Mammary epithelial cell (primary cell): ENCODE results near the gene PHACTR2.

Experiments
- EZH2 ChIP-seq: IDR thresholded peaks from 2 replicates; pipeline ENCODE4 v1.6.1; 2012; ENCODE audit warnings: low read length, inconsistent platforms, borderline replicate concordance
- TF ChIP-seq, protein P1 (sequence below), 2 donors: IDR thresholded peaks in 1 of 2; conservative IDR thresholded peaks in 1 of 2; 2 replicates each; pipeline ENCODE4 v1.5.1; 2011 to 2012; ENCODE audit warnings: inconsistent platforms in 2 of 2, low read length in 2 of 2, mild to moderate bottlenecking in 2 of 2, control low read depth in 1 of 2, low read depth in 1 of 2; ENCODE audit not compliant: insufficient read depth in 1 of 2; ENCODE audit errors: extremely low read depth in 1 of 2

DNA sequence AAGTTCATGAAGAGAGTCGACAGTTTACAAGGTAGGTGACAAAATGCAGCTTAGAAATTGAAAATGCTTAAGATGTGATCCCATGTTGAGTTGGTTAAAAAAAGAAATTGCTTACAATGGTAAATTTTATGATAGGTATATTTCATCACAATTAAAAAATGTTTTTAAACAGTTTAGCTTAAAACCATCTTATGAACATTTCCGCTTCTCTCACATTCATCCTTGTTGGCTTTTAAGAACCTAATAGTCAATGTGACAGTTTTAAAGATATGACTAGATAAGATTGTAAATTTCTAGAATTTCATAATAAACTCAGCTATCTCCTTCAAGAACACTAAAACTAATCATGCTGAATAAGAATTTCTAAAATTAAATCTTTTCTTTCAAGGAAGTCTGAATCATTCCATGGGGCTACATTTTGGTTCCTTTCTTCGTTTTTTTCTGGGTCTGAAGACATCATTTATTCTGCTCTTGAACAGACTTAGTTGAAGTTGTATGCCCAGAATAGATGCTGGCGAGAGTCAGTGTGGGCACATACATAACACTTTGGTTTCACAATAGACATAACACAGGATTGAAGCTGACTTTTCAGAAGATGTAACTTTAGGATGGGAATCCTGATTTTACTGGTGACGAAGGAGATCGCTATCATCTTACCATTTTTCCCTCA lies 129.5 kb downstream of the PHACTR2 start:
- TF ChIP-seq EZH2 = no peak
- TF ChIP-seq, protein P1, sequence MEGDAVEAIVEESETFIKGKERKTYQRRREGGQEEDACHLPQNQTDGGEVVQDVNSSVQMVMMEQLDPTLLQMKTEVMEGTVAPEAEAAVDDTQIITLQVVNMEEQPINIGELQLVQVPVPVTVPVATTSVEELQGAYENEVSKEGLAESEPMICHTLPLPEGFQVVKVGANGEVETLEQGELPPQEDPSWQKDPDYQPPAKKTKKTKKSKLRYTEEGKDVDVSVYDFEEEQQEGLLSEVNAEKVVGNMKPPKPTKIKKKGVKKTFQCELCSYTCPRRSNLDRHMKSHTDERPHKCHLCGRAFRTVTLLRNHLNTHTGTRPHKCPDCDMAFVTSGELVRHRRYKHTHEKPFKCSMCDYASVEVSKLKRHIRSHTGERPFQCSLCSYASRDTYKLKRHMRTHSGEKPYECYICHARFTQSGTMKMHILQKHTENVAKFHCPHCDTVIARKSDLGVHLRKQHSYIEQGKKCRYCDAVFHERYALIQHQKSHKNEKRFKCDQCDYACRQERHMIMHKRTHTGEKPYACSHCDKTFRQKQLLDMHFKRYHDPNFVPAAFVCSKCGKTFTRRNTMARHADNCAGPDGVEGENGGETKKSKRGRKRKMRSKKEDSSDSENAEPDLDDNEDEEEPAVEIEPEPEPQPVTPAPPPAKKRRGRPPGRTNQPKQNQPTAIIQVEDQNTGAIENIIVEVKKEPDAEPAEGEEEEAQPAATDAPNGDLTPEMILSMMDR (conservative IDR thresholded peaks at IDR 0.05 in 1 of 2, IDR thresholded peaks at IDR 0.05 in 1 of 2; ENCODE audit: extremely low read depth in 1 of 2, insufficient read depth in 1 of 2, low read depth in 1 of 2, low read length in 2 of 2) = no peak
